Activated B cell treated with CpG ODN at 0.5 μM for 24 hours (primary cell): Measurements from ENCODE around the gene SERPINA9. TPM values are rescaled to one million over a fixed set of nuclear protein-coding genes. Genes with fewer than 3 reads are reported as not detected.

Experiments
- ATAC-seq: fragments of 200-7000 bp; cut with Tn5 transposase; one replicate; pipeline ENCODE4 v1.10.0; 2021; ENCODE audit warnings: low read depth, mild to moderate bottlenecking, moderate library complexity
- CTCF ChIA-PET: fragments of 350-600 bp; sonication (Branson Sonifier 250); formaldehyde crosslinking; loops from one replicate; lab custom pipeline; 2021; ENCODE audit warnings: antibody characterized with exemption; lab: Charles Lee
- POLR2A ChIA-PET: fragments of 350-600 bp; sonication (Branson Sonifier 250); formaldehyde crosslinking; loops from one replicate; lab custom pipeline; 2021; ENCODE audit warnings: antibody characterized with exemption; lab: Charles Lee
- DNase-seq: peaks from one replicate; pipeline ENCODE4 v3.0.0; 2022
- H3K27ac Mint-ChIP-seq: one replicate; pipeline ENCODE4 v1.8.0; 2020; ENCODE audit warnings: mixed read lengths
- H3K27me3 Mint-ChIP-seq: one replicate; pipeline ENCODE4 v1.8.0; 2021; ENCODE audit warnings: mixed read lengths
- H3K36me3 Mint-ChIP-seq: one replicate; pipeline ENCODE4 v1.8.0; 2021; ENCODE audit warnings: low read depth, mixed read lengths
- H3K4me1 Mint-ChIP-seq: one replicate; pipeline ENCODE4 v1.8.0; 2021; ENCODE audit warnings: mixed read lengths
- H3K4me3 Mint-ChIP-seq: one replicate; pipeline ENCODE4 v1.8.0; 2020; ENCODE audit warnings: mild to moderate bottlenecking, mixed read lengths
- H3K9me3 Mint-ChIP-seq: one replicate; pipeline ENCODE4 v1.8.0; 2020; ENCODE audit warnings: mixed read lengths
- CTCF ChIP-seq: fragments of 200-600 bp; IDR thresholded peaks from one replicate; pipeline ENCODE4 v1.8.0; 2022; ENCODE audit warnings: antibody characterized with exemption, mild to moderate bottlenecking
- intact Hi-C: fragments of 100-400 bp; cut with micrococcal nuclease; formaldehyde crosslinking; loops from one replicate; pipeline ENCODE4 v1.15.1; 2024
- total RNA-seq: library from RNA; stranded (reverse); gene quantifications from 2 replicates; pipeline ENCODE4 v1.2.3, GENCODE V29; 2022

Gene SERPINA9
- total RNA-seq, 1 donor from 2014 or later: 0.40 TPM

GRCh38 chr14:94499673-94500072, 23.7 kb upstream of the SERPINA9 start:
- ATAC-seq: no peak
- ChIA-PET CTCF (no interaction called here), POLR2A (no interaction called here)
- no peaks in the 10 kb centered on the region for H3K36me3 Mint-ChIP-seq
- no peak overlapping the region for H3K4me3 Mint-ChIP-seq
- H3K27me3 Mint-ChIP-seq: no peaks in the 10 kb centered on the region
- intact Hi-C loops: no loop called here
- H3K4me1 Mint-ChIP-seq: no peaks in the 10 kb centered on the region
- H3K27ac Mint-ChIP-seq: no peak overlapping the region
- no peaks in the 10 kb centered on the region for H3K9me3 Mint-ChIP-seq
- TF ChIP-seq CTCF: no peak
- no peak for DNase-seq

- ChIA-PET CTCF (interaction anchor here (1.1 kb wide), 1 partner anchor 12 kb away, joined by 3 read pairs; no protein-coding TSS in a partner anchor), POLR2A (no interaction called here)
- ATAC-seq: no peak
- intact Hi-C loops: no loop called here
- no peaks in the 10 kb centered on the region for H3K9me3 Mint-ChIP-seq
- no peaks in the 10 kb centered on the region for H3K27me3 Mint-ChIP-seq
- H3K36me3 Mint-ChIP-seq: no peaks in the 10 kb centered on the region
- no peak for TF ChIP-seq CTCF
- no peak for DNase-seq
- H3K4me3 Mint-ChIP-seq: no peak overlapping the region
- no peak overlapping the region for H3K27ac Mint-ChIP-seq
- no peaks in the 10 kb centered on the region for H3K4me1 Mint-ChIP-seq
Observed at GRCh38 chr14:94498215-94498614, 22.2 kb upstream of the SERPINA9 start.

GRCh38 chr14:94494085-94494484, 18.1 kb upstream of the SERPINA9 start:
- intact Hi-C loops: no loop called here
- no peaks in the 10 kb centered on the region for H3K27me3 Mint-ChIP-seq
- no peak for TF ChIP-seq CTCF
- ChIA-PET POLR2A (no interaction called here), CTCF (interaction anchor here (1.9 kb wide), 1 partner anchor 8 kb away, joined by 4 read pairs; no protein-coding TSS in a partner anchor)
- H3K4me1 Mint-ChIP-seq: no peaks in the 10 kb centered on the region
- ATAC-seq: no peak
- no peak overlapping the region for H3K27ac Mint-ChIP-seq
- no peaks in the 10 kb centered on the region for H3K9me3 Mint-ChIP-seq
- no peak for DNase-seq
- H3K36me3 Mint-ChIP-seq: no peaks in the 10 kb centered on the region
- no peak overlapping the region for H3K4me3 Mint-ChIP-seq

GRCh38 chr14:94491511-94491910, 15.5 kb upstream of the SERPINA9 start:
- ChIA-PET POLR2A (interaction anchor here (0.6 kb wide), 1 partner anchor 455 kb away, joined by 4 read pairs; no protein-coding TSS in a partner anchor), CTCF (no interaction called here)
- ATAC-seq (no peak), DNase-seq (no peak)
- no peak for TF ChIP-seq CTCF
- H3K4me3 Mint-ChIP-seq: no peak overlapping the region
- intact Hi-C loops: no loop called here
- H3K9me3 Mint-ChIP-seq: no peaks in the 10 kb centered on the region
- peaks cover 7% of the 10 kb centered on the region for H3K27me3 Mint-ChIP-seq
- no peaks in the 10 kb centered on the region for H3K36me3 Mint-ChIP-seq
- H3K4me1 Mint-ChIP-seq: no peaks in the 10 kb centered on the region
- no peak overlapping the region for H3K27ac Mint-ChIP-seq

- ChIA-PET POLR2A (no interaction called here), CTCF (no interaction called here)
- TF ChIP-seq CTCF: no peak
- Mint-ChIP-seq H3K27me3 (peaks cover 11% of the 10 kb centered on the region), H3K4me3 (no peak overlapping the region), H3K4me1 (peaks cover 5% of the 10 kb centered on the region), H3K27ac (no peak overlapping the region), H3K36me3 (no peaks in the 10 kb centered on the region), H3K9me3 (no peaks in the 10 kb centered on the region)
- peak; percentile 18 for ATAC-seq
- intact Hi-C loops: loop anchor here (10.0 kb wide), 1 partner anchor 135 kb away; no protein-coding TSS in a partner anchor
- DNase-seq: no peak
Observed at GRCh38 chr14:94489336-94489735, 13.3 kb upstream of the SERPINA9 start.
